K562 (cell line): ENCODE measurements around the gene TXLNG. TPM values are rescaled to one million over a fixed set of nuclear protein-coding genes. Genes with fewer than 3 reads are reported as not detected.

Experiments
- ATF4 ChIP-seq: fragments of 450-650 bp; formaldehyde crosslinking; IDR thresholded peaks from 2 replicates; pipeline ENCODE4 v1.4.0; 2022; ENCODE audit warnings: mild to moderate bottlenecking, moderate library complexity
- HNRNPLL ChIP-seq: fragments of 200-400 bp; formaldehyde crosslinking; IDR thresholded peaks from 2 replicates; pipeline ENCODE4 v1.6.1; 2017; ENCODE audit warnings: low read length, low read depth, mild to moderate bottlenecking; ENCODE audit not compliant: poor library complexity, severe bottlenecking
- ILF3 ChIP-seq: fragments of 450-650 bp; IDR thresholded peaks from 2 replicates; pipeline ENCODE4 v1.6.1; 2018; ENCODE audit warnings: antibody characterized with exemption, mild to moderate bottlenecking, moderate library complexity, borderline replicate concordance
- KAT7 ChIP-seq: sonication (generic); formaldehyde crosslinking; IDR thresholded peaks from 2 replicates; pipeline ENCODE4 v1.8.0; 2022; ENCODE audit warnings: missing genetic modification reagents, mild to moderate bottlenecking, borderline replicate concordance
- NEUROD1 ChIP-seq: fragments of 150-350 bp; IDR thresholded peaks from 2 replicates; pipeline ENCODE4 v1.6.1; 2014; ENCODE audit warnings: borderline replicate concordance, low read length, low read depth; ENCODE audit not compliant: partially characterized antibody
- POLR2H ChIP-seq: IDR thresholded peaks from 2 replicates; pipeline ENCODE4 v1.6.1; 2016; ENCODE audit warnings: missing genetic modification characterization, low read depth, mild to moderate bottlenecking, control low read depth, missing compliant biosample characterization, moderate library complexity
- RBM15 ChIP-seq: fragments of 200-400 bp; formaldehyde crosslinking; IDR thresholded peaks from 2 replicates; pipeline ENCODE4 v1.6.1; 2018; ENCODE audit warnings: mild to moderate bottlenecking, low read length, moderate library complexity; ENCODE audit not compliant: insufficient read depth
- SAP30 ChIP-seq: fragments of 200-600 bp; sonication (generic); IDR thresholded peaks from 2 replicates; pipeline ENCODE4 v1.6.1; 2012; ENCODE audit warnings: borderline replicate concordance, low read depth, mild to moderate bottlenecking, moderate library complexity, low read length, control low read depth, inconsistent platforms; ENCODE audit not compliant: insufficient read depth, poor library complexity, severe bottlenecking
- WHSC1 ChIP-seq: IDR thresholded peaks from one replicate; pipeline ENCODE4 v1.6.1; 2012; ENCODE audit warnings: low read length, control low read depth, inconsistent platforms
- ZBTB1 ChIP-seq: sonication (generic); formaldehyde crosslinking; IDR thresholded peaks from 2 replicates; pipeline ENCODE4 v1.8.1; 2023; ENCODE audit warnings: missing genetic modification reagents, low read depth, mild to moderate bottlenecking, borderline replicate concordance
- ZFPM2 ChIP-seq: fragments of 250-450 bp; sonication (Bioruptor Pico); IDR thresholded peaks from 2 replicates; pipeline ENCODE4 v1.5.1; 2022; ENCODE audit warnings: mild to moderate bottlenecking
- ZKSCAN3 ChIP-seq: fragments of 250-450 bp; sonication (Bioruptor Pico); IDR thresholded peaks from 2 replicates; pipeline ENCODE4 v1.4.0; 2020
- ZNF551 ChIP-seq: fragments of 250-450 bp; sonication (Bioruptor Pico); IDR thresholded peaks from 2 replicates; pipeline ENCODE4 v1.5.0; 2021; ENCODE audit warnings: mild to moderate bottlenecking, moderate library complexity
- ZNF780A ChIP-seq: fragments of 250-450 bp; sonication (Bioruptor Pico); IDR thresholded peaks from 2 replicates; pipeline ENCODE4 v1.5.0; 2021; ENCODE audit warnings: mild to moderate bottlenecking
- polyA plus RNA-seq, 8 experiments: library from polyadenylated mRNA; depleted of rRNA in 4 of 8; stranded (reverse) in 5 of 8; unstranded in 3 of 8; fragments of >200 nt; fragmentation: Nextera tagmentation in 2 of 8; fragmentation: Illumina TruSeq in 1 of 8; extraction: Ambion mirVana in 2 of 8; extraction: Trizol in 1 of 8; gene quantifications; 2 replicates each; pipeline versions ENCODE4 v1.2.1 to v1.2.3, GENCODE V29; 2011 to 2014; ENCODE audit warnings: inconsistent platforms in 1 of 8, missing spikeins in 1 of 8
- total RNA-seq, 7 experiments: library from RNA; depleted of rRNA in 6 of 7; stranded (reverse); fragments of >200 nt in 6 of 7; fragmentation: Illumina TruSeq in 2 of 7; extraction: Trizol in 2 of 7; gene quantifications; 2 replicates each; pipeline versions ENCODE4 v1.2.1 to v1.2.3, GENCODE V29; 2011 to 2021; ENCODE audit warnings: low replicate concordance in 1 of 7
- TF ChIP-seq, protein P1 (sequence below), 2 experiments: fragments of 450-650 bp; IDR thresholded peaks; 2 replicates each; pipeline ENCODE4 v1.6.1; 2016; ENCODE audit warnings: mild to moderate bottlenecking in 2 of 2, borderline replicate concordance in 1 of 2, low read depth in 1 of 2, moderate library complexity in 1 of 2

The TXLNG gene
- total and polyA plus RNA-seq, 9 of the 15 experiments (the other 6 are each of a cell fraction or from before 2014, with no cell fraction given), result 13.1 to 47.0 (median 31.6) TPM

GRCh38 chrX:16771483-16772398 is 14.5 kb upstream of the TXLNG start (continued):
- no peak for TF ChIP-seq ATF4 (CRISPR knock-in tag)
- TF ChIP-seq HNRNPLL, result no peak
- TF ChIP-seq KAT7 (CRISPR knock-in tag), result no peak
- TF ChIP-seq ZNF551 (CRISPR knock-in tag), result peak; percentile 83
- no peak for TF ChIP-seq ZBTB1 (CRISPR knock-in tag)
- peak; percentile 27 for TF ChIP-seq NEUROD1
- TF ChIP-seq POLR2H (tag), result peak; percentile 99
- no peak for TF ChIP-seq RBM15
- TF ChIP-seq WHSC1, result no peak
- peak; percentile 63; the same call in 1 of the 2 replicates for TF ChIP-seq ZNF780A (CRISPR knock-in tag)
- TF ChIP-seq, protein P1, sequence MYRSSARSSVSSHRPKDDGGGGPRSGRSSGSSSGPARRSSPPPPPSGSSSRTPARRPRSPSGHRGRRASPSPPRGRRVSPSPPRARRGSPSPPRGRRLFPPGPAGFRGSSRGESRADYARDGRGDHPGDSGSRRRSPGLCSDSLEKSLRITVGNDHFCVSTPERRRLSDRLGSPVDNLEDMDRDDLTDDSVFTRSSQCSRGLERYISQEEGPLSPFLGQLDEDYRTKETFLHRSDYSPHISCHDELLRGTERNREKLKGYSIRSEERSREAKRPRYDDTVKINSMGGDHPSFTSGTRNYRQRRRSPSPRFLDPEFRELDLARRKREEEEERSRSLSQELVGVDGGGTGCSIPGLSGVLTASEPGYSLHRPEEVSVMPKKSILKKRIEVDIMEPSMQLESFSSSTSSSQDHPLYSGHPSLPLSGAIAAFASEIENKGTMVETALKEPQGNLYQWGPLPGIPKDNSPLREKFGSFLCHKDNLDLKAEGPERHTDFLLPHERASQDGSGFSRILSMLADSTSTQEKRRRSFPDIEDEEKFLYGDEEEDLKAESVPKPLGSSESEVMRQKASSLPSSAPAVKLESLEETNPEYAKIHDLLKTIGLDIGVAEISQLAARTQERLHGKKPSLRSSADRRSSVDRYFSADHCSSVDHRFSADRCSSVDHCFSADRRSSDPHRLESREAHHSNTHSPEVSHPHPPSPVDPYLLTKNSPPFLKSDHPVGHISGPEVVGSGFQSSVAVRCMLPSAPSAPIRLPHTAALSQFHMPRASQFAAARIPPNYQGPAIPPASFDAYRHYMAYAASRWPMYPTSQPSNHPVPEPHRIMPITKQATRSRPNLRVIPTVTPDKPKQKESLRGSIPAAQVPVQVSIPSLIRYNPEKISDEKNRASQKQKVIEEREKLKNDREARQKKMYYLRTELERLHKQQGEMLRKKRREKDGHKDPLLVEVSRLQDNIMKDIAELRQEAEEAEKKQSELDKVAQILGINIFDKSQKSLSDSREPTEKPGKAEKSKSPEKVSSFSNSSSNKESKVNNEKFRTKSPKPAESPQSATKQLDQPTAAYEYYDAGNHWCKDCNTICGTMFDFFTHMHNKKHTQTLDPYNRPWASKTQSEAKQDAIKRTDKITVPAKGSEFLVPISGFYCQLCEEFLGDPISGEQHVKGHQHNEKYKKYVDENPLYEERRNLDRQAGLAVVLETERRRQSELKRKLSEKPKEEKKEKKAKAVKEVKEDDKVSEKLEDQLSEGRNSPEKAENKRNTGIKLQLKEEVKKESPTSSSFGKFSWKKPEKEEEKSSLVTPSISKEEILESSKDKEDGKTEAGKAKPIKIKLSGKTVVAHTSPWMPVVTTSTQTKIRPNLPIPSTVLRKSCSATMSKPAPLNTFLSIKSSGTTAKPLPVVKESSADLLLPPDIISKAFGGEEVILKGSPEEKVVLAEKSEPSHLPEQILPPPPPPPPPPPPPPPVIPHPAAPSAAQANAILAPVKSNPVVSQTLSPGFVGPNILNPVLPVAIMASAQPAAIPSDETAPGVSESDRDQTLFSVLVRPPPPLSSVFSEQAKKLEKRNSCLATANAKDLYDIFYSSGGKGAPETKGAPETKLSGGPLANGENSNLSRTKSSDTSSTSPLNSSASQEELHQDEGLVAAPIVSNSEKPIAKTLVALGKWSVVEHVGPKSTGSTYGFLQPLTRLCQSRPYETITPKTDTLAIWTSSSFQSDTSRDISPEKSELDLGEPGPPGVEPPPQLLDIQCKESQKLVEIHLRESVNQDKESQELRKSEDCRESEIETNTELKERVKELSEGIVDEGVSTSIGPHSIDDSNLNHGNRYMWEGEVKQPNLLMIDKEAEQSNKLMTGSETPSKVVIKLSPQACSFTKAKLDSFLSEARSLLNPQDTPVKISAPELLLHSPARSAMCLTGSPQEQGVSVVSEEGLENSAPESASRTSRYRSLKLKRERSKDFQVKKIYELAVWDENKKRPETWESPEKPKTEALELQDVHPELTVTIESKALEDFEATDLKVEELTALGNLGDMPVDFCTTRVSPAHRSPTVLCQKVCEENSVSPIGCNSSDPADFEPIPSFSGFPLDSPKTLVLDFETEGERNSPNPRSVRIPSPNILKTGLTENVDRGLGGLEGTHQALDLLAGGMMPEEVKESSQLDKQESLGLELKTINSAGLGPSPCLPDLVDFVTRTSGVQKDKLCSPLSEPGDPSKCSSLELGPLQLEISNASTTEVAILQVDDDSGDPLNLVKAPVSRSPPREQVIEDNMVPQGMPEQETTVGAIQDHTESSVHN (IDR thresholded peaks at IDR 0.05; ENCODE audit: borderline replicate concordance in 1 of 2, low read depth in 1 of 2), result peak in 1 of 2 experiments; percentile 95; a peak in 2 of 4 replicates
- TF ChIP-seq ZFPM2, result no peak
- no peak for TF ChIP-seq ZKSCAN3 (CRISPR knock-in tag)
- no peak for TF ChIP-seq SAP30
- TF ChIP-seq ILF3, result peak; percentile 98
